HG03460 (cell line): ENCODE measurements around the gene YPEL5.
"Not testable (repeated sequence)": the region's sequence is repeated elsewhere in the genome, so short reads cannot be mapped to it uniquely, and the experiment has no call there.

Experiments
- ATAC-seq: cut with Tn5 transposase; IDR thresholded peaks from one replicate; pipeline ENCODE4 v1.9.1; 2021; ENCODE audit not compliant: unreplicated experiment

The YPEL5 gene

GRCh38 chr2:30146337-30147195, at the start of gene YPEL5:
TSS of gene YPEL5 (plus strand) at chr2:30147007. CDS start at chr2:30156652, 9,645 bp downstream.
- peak; percentile 90 for ATAC-seq

GRCh38 chr2:30098266-30099005, 48.4 kb upstream of the YPEL5 start:
- ATAC-seq = no peak

- not testable (repeated sequence) for ATAC-seq
Observed at GRCh38 chr2:30099366-30099765, 47.4 kb upstream of the YPEL5 start.

- not testable (repeated sequence) for ATAC-seq
Observed at GRCh38 chr2:30100691-30101090, 46.1 kb upstream of the YPEL5 start.

GRCh38 chr2:30104307-30104706, 42.5 kb upstream of the YPEL5 start:
- no peak for ATAC-seq

- no peak for ATAC-seq
Observed at GRCh38 chr2:30105556-30105955, 41.3 kb upstream of the YPEL5 start.

- ATAC-seq = no peak
Observed at GRCh38 chr2:30106543-30106942, 40.3 kb upstream of the YPEL5 start.

GRCh38 chr2:30108192-30108591, 38.6 kb upstream of the YPEL5 start:
- ATAC-seq = no peak

- no peak for ATAC-seq
Observed at GRCh38 chr2:30108851-30109250, 38.0 kb upstream of the YPEL5 start.

- no peak for ATAC-seq
Observed at GRCh38 chr2:30109856-30110255, 37.0 kb upstream of the YPEL5 start.

GRCh38 chr2:30110773-30111172, 36.0 kb upstream of the YPEL5 start:
- ATAC-seq = no peak

GRCh38 chr2:30111186-30111585, 35.6 kb upstream of the YPEL5 start:
- not testable (repeated sequence) for ATAC-seq

- no peak for ATAC-seq
Observed at GRCh38 chr2:30112561-30112960, 34.2 kb upstream of the YPEL5 start.

- no peak for ATAC-seq
Observed at GRCh38 chr2:30113617-30114293, 33.1 kb upstream of the YPEL5 start.

GRCh38 chr2:30115141-30115980, 31.4 kb upstream of the YPEL5 start:
- no peak for ATAC-seq

- no peak for ATAC-seq
Observed at GRCh38 chr2:30115981-30116285, 30.9 kb upstream of the YPEL5 start.

- ATAC-seq = no peak
Observed at GRCh38 chr2:30122362-30122761, 24.4 kb upstream of the YPEL5 start.

GRCh38 chr2:30127016-30127893, 19.6 kb upstream of the YPEL5 start:
- no peak for ATAC-seq

- no peak for ATAC-seq
Observed at GRCh38 chr2:30134582-30134981, 12.2 kb upstream of the YPEL5 start.

GRCh38 chr2:30135541-30135940, 11.3 kb upstream of the YPEL5 start:
- no peak for ATAC-seq
